ENCODE data around the gene LURAP1L. TPM values are rescaled to one million over a fixed set of nuclear protein-coding genes. Genes with fewer than 3 reads are reported as not detected.

The LURAP1L gene
- total and polyA plus RNA-seq, 2 of the 4 experiments (the other 2 are of a cell fraction), result 6.1 to 10.6 TPM

DNA sequence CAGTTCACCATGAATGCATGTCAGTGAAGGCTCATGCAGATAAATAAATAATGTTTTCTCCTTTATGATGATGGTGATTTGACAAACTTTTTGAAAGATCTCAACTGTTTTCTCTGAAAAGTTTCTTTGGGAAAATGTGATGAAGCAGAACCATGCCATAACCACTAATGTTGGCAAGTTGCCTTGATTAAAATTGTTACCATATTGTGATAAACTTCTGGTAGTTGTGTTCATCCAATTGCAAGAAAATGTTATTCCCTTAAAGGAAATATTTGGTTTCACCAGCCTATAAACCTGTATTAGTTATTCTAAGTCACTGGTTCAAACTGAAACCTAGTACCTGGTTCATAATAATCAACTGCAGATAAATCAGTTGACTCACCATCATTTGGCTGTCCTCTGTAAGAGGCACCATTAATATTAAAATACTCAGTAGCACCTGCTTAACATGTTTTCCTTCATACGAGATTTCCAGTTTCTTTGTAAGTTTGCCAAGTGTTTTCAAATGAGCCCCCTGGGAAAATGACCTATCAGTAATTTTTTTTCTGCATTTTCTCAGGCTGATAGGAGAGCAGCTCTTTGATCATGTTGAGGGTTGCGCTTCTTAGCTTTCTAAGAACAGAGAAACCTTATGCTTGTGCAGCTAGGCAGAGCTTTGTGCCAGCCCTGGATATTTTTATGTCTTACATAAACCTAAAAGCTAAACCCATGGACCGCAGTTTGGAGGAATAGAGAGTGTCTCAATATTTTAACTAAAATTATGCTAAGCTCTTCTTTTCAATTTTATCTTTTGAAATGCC, 88.0 kb downstream of the LURAP1L start:
- H3K27ac ChIP-seq (ENCODE audit: insufficient read depth, low read length), result no peak overlapping the region
- no peak for ATAC-seq (ENCODE audit: low read depth)
- no peaks in the 10 kb centered on the region for H3K79me1 ChIP-seq (ENCODE audit: low read depth in 1 of 2, low read length in 2 of 2)
- ChIA-PET POLR2A (ENCODE audit: unreplicated experiment) (interaction anchor here (0.6 kb wide), 1 partner anchor 136 kb away, joined by 3 read pairs; no protein-coding TSS in a partner anchor), CTCF (interaction anchor here (0.5 kb wide), 1 partner anchor 1491 kb away, joined by 5 read pairs; no protein-coding TSS in a partner anchor)
- no peaks in the 10 kb centered on the region for H3K36me3 ChIP-seq (ENCODE audit: control insufficient read depth, insufficient read depth, low read length)
- no peaks in the 10 kb centered on the region for H3K9me1 ChIP-seq (ENCODE audit: insufficient read depth, low read length)
- H3K4me3 ChIP-seq (ENCODE audit: insufficient read depth, low read depth, low read length), result no peak overlapping the region
- H4K5ac ChIP-seq (ENCODE audit: low read depth, low read length), result no peak overlapping the region
- H2BK120ac ChIP-seq (ENCODE audit: low read depth, low read length), result no peak overlapping the region
- H2BK5ac ChIP-seq (ENCODE audit: low read depth, low read length, poor library complexity, severe bottlenecking), result no peak overlapping the region
- in situ Hi-C loops (cut with MboI; ENCODE audit: low sequenced_read_pairs) (no loop called here), intact Hi-C loops (cut with micrococcal nuclease) (no loop called here), dilution Hi-C loops (cut with HindIII; ENCODE audit: low sequenced_read_pairs, unreplicated experiment) (no loop called here)
- no peaks in the 10 kb centered on the region for H3K9me3 ChIP-seq (ENCODE audit: control insufficient read depth, insufficient read depth, low read length)
- no peaks in the 10 kb centered on the region for H3K27me3 ChIP-seq (ENCODE audit: control insufficient read depth, insufficient read depth, low read length)
- no peak overlapping the region for H4K8ac ChIP-seq (ENCODE audit: low read depth in 2 of 2, low read length in 2 of 2)
- H2AFZ ChIP-seq (replicated peaks; ENCODE audit: low read length, poor library complexity), result no peak overlapping the region
- H3K18ac ChIP-seq (ENCODE audit: low read depth, low read length), result no peak overlapping the region
- no peak overlapping the region for H2AK9ac ChIP-seq (replicated peaks; ENCODE audit: low read depth, low read length, poor library complexity)
- H3K14ac ChIP-seq (replicated peaks; ENCODE audit: low read depth, low read length), result no peak overlapping the region
- H3K23ac ChIP-seq (ENCODE audit: low read depth, low read length), result no peak overlapping the region
- no peak overlapping the region for H2BK20ac ChIP-seq (ENCODE audit: low read depth, low read length)
- DNase-seq, result no peak
- no peaks in the 10 kb centered on the region for H4K20me1 ChIP-seq (ENCODE audit: insufficient read depth, low read length)
- no peak overlapping the region for H3K56ac ChIP-seq (ENCODE audit: extremely low read depth, insufficient read depth, low read length)
- H3K4me1 ChIP-seq (ENCODE audit: control insufficient read depth, insufficient read depth, low read length), result no peaks in the 10 kb centered on the region
- no peak overlapping the region for H3K9ac ChIP-seq (ENCODE audit: low read depth, low read length)
- no peak overlapping the region for H2AK5ac ChIP-seq (ENCODE audit: low read depth, low read length)
- no peak overlapping the region for H3K4ac ChIP-seq (ENCODE audit: low read depth, low read length)
- H4K91ac ChIP-seq (ENCODE audit: insufficient read depth, low read depth, low read length), result no peak overlapping the region
- BruUV-seq (replicated peaks), result no TSS peak
- no CpG with 5 or more reads among the region's 3 CpGs for WGBS, 2 experiments (ENCODE audit: extremely low coverage in 2 of 2, insufficient read length in 1 of 2)
- H2BK15ac ChIP-seq (ENCODE audit: low read depth, low read length), result no peak overlapping the region
- H3K4me2 ChIP-seq (ENCODE audit: low read depth, low read length), result no peak overlapping the region
- TF ChIP-seq NFE2L2 (IDR thresholded peaks at IDR 0.05; ENCODE audit: low read depth, low read length) (no peak), FOS (IDR thresholded peaks at IDR 0.05; ENCODE audit: low read depth, low read length) (no peak), CEBPB (IDR thresholded peaks at IDR 0.05; ENCODE audit: low read depth, low read length) (no peak), SMC3 (IDR thresholded peaks at IDR 0.05; ENCODE audit: low read depth, low read length) (no peak), RCOR1 (IDR thresholded peaks at IDR 0.05; ENCODE audit: insufficient replicate concordance, low read length) (no peak), BHLHE40 (IDR thresholded peaks at IDR 0.05; ENCODE audit: low read depth, low read length) (no peak), MAFK (IDR thresholded peaks at IDR 0.05; ENCODE audit: low read depth, low read length) (no peak), CHD1 (IDR thresholded peaks at IDR 0.05; ENCODE audit: low read depth, low read length) (no peak), MAZ (IDR thresholded peaks at IDR 0.05; ENCODE audit: borderline replicate concordance, low read depth, low read length) (no peak), RFX5 (IDR thresholded peaks at IDR 0.05; ENCODE audit: low read depth, low read length) (no peak), RAD21 (IDR thresholded peaks at IDR 0.05; ENCODE audit: low read length) (no peak), MXI1 (IDR thresholded peaks at IDR 0.05; ENCODE audit: borderline replicate concordance, low read depth, low read length) (no peak)
- TF ChIP-seq, protein P1, sequence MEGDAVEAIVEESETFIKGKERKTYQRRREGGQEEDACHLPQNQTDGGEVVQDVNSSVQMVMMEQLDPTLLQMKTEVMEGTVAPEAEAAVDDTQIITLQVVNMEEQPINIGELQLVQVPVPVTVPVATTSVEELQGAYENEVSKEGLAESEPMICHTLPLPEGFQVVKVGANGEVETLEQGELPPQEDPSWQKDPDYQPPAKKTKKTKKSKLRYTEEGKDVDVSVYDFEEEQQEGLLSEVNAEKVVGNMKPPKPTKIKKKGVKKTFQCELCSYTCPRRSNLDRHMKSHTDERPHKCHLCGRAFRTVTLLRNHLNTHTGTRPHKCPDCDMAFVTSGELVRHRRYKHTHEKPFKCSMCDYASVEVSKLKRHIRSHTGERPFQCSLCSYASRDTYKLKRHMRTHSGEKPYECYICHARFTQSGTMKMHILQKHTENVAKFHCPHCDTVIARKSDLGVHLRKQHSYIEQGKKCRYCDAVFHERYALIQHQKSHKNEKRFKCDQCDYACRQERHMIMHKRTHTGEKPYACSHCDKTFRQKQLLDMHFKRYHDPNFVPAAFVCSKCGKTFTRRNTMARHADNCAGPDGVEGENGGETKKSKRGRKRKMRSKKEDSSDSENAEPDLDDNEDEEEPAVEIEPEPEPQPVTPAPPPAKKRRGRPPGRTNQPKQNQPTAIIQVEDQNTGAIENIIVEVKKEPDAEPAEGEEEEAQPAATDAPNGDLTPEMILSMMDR (conservative IDR thresholded peaks at IDR 0.05; ENCODE audit: low read depth, low read length), result no peak
- TF ChIP-seq, protein P2, sequence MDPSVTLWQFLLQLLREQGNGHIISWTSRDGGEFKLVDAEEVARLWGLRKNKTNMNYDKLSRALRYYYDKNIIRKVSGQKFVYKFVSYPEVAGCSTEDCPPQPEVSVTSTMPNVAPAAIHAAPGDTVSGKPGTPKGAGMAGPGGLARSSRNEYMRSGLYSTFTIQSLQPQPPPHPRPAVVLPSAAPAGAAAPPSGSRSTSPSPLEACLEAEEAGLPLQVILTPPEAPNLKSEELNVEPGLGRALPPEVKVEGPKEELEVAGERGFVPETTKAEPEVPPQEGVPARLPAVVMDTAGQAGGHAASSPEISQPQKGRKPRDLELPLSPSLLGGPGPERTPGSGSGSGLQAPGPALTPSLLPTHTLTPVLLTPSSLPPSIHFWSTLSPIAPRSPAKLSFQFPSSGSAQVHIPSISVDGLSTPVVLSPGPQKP (IDR thresholded peaks at IDR 0.05; ENCODE audit: borderline replicate concordance, low read depth, low read length), result no peak
- TF ChIP-seq, protein P3, sequence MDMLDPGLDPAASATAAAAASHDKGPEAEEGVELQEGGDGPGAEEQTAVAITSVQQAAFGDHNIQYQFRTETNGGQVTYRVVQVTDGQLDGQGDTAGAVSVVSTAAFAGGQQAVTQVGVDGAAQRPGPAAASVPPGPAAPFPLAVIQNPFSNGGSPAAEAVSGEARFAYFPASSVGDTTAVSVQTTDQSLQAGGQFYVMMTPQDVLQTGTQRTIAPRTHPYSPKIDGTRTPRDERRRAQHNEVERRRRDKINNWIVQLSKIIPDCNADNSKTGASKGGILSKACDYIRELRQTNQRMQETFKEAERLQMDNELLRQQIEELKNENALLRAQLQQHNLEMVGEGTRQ (IDR thresholded peaks at IDR 0.05; ENCODE audit: low read depth, low read length), result no peak

Measured in IMR-90 (cell line).